K562 (cell line): ENCODE data around the gene SORCS1. TPM values are rescaled to one million over a fixed set of nuclear protein-coding genes. Genes with fewer than 3 reads are reported as not detected.
A peak's percentile ranks its signal among the peaks of the same experiment; 100 is the strongest.

Experiments
- BACH1 ChIP-seq: fragments of 200-800 bp; sonication (Bioruptor generic); IDR thresholded peaks from 2 replicates; pipeline ENCODE4 v1.6.1; 2016; ENCODE audit warnings: missing genetic modification characterization, missing compliant biosample characterization
- BDP1 ChIP-seq: IDR thresholded peaks from 3 replicates; pipeline ENCODE4 v1.6.1; 2011; ENCODE audit not compliant: insufficient read length, insufficient read depth
- C11orf30 ChIP-seq: fragments of 450-650 bp; IDR thresholded peaks from 2 replicates; pipeline ENCODE4 v1.6.1; 2016; ENCODE audit warnings: low read depth, mild to moderate bottlenecking
- CREBBP ChIP-seq: IDR thresholded peaks from one replicate; pipeline ENCODE4 v1.6.1; 2012; ENCODE audit warnings: low read depth, mild to moderate bottlenecking, control low read depth, inconsistent platforms, low read length
- CXXC5 ChIP-seq: fragments of 250-450 bp; sonication (Bioruptor Pico); IDR thresholded peaks from 2 replicates; pipeline ENCODE4 v1.8.0; 2022; ENCODE audit warnings: inconsistent platforms, mild to moderate bottlenecking, moderate library complexity
- DPF2 ChIP-seq: fragments of 450-650 bp; IDR thresholded peaks from 2 replicates; pipeline ENCODE4 v1.6.1; 2016
- ELF1 ChIP-seq: fragments of 200-800 bp; sonication (Bioruptor generic); IDR thresholded peaks from 2 replicates; pipeline ENCODE4 v1.6.1; 2016; ENCODE audit warnings: missing genetic modification characterization, missing compliant biosample characterization
- ELF4 ChIP-seq: fragments of 450-650 bp; formaldehyde crosslinking; IDR thresholded peaks from 2 replicates; pipeline ENCODE4 v1.4.0; 2022; ENCODE audit warnings: missing genetic modification characterization
- FOXM1 ChIP-seq, 2 experiments: fragments of 450-650 bp in 1 of 2; sonication (generic) in 1 of 2; formaldehyde crosslinking in 1 of 2; IDR thresholded peaks; 2 replicates each; pipeline versions ENCODE4 v1.6.1 to v1.9.0; 2017 to 2022; ENCODE audit warnings: low read depth in 2 of 2, mild to moderate bottlenecking in 2 of 2, missing genetic modification reagents in 1 of 2, moderate library complexity in 1 of 2
- LCOR ChIP-seq: sonication (generic); formaldehyde crosslinking; IDR thresholded peaks from 2 replicates; pipeline ENCODE4 v1.8.0; 2022; ENCODE audit warnings: mild to moderate bottlenecking, missing genetic modification reagents
- MEIS2 ChIP-seq: fragments of 450-650 bp; IDR thresholded peaks from 2 replicates; pipeline ENCODE4 v1.6.1; 2014; ENCODE audit warnings: mild to moderate bottlenecking; ENCODE audit not compliant: partially characterized antibody
- MYNN ChIP-seq, 2 experiments: sonication (generic); formaldehyde crosslinking in 1 of 2; IDR thresholded peaks; 2 replicates each; pipeline versions ENCODE4 v1.5.0 to v1.6.1; 2016 to 2020; ENCODE audit warnings: antibody characterized with exemption in 1 of 2, missing genetic modification reagents in 1 of 2
- NFRKB ChIP-seq: fragments of 450-650 bp; IDR thresholded peaks from 2 replicates; pipeline ENCODE4 v1.6.1; 2016; ENCODE audit warnings: low read depth
- PHB2 ChIP-seq: fragments of 450-650 bp; IDR thresholded peaks from 2 replicates; pipeline ENCODE4 v1.6.1; 2017; ENCODE audit warnings: low read depth
- SIN3A ChIP-seq, 2 experiments: fragments of 150-350 bp in 1 of 2; IDR thresholded peaks; 2 replicates each; pipeline ENCODE4 v1.6.1; 2011 to 2016; ENCODE audit warnings: borderline replicate concordance in 2 of 2, low read depth in 2 of 2, low read length in 2 of 2, mild to moderate bottlenecking in 2 of 2, moderate library complexity in 2 of 2; ENCODE audit not compliant: control insufficient read depth in 1 of 2
- TAF1 ChIP-seq: IDR thresholded peaks from 2 replicates; pipeline ENCODE4 v1.6.1; 2011; ENCODE audit warnings: mild to moderate bottlenecking, low read length, moderate library complexity; ENCODE audit not compliant: insufficient read depth, control insufficient read depth, severe bottlenecking; ENCODE audit errors: extremely low read depth
- TCF7 ChIP-seq: sonication (generic); IDR thresholded peaks from 2 replicates; pipeline ENCODE4 v1.6.1; 2016; ENCODE audit warnings: antibody characterized with exemption, borderline replicate concordance
- ZNF212 ChIP-seq: fragments of 450-650 bp; formaldehyde crosslinking; IDR thresholded peaks from 2 replicates; pipeline ENCODE4 v1.4.0; 2020; ENCODE audit warnings: mild to moderate bottlenecking
- ZNF224 ChIP-seq: sonication (generic); formaldehyde crosslinking; IDR thresholded peaks from 2 replicates; pipeline ENCODE4 v1.8.0; 2022; ENCODE audit warnings: mild to moderate bottlenecking, missing genetic modification reagents
- ZNF23 ChIP-seq: fragments of 250-450 bp; sonication (Bioruptor Pico); IDR thresholded peaks from 2 replicates; pipeline ENCODE4 v1.4.0; 2020; ENCODE audit warnings: mild to moderate bottlenecking
- ZNF696 ChIP-seq: fragments of 250-450 bp; sonication (Bioruptor Pico); conservative IDR thresholded peaks from 2 replicates; pipeline ENCODE4 v1.4.0; 2020; ENCODE audit warnings: mild to moderate bottlenecking, moderate library complexity
- ZSCAN32 ChIP-seq: fragments of 450-650 bp; formaldehyde crosslinking; IDR thresholded peaks from 2 replicates; pipeline ENCODE4 v1.4.0; 2020; ENCODE audit warnings: mild to moderate bottlenecking, moderate library complexity
- polyA plus RNA-seq, 8 experiments: library from polyadenylated mRNA; depleted of rRNA in 4 of 8; stranded (reverse) in 5 of 8; unstranded in 3 of 8; fragments of >200 nt; fragmentation: Nextera tagmentation in 2 of 8; fragmentation: Illumina TruSeq in 1 of 8; extraction: Ambion mirVana in 2 of 8; extraction: Trizol in 1 of 8; gene quantifications; 2 replicates each; pipeline versions ENCODE4 v1.2.1 to v1.2.3, GENCODE V29; 2011 to 2014; ENCODE audit warnings: inconsistent platforms in 1 of 8, missing spikeins in 1 of 8
- total RNA-seq, 7 experiments: library from RNA; depleted of rRNA in 6 of 7; stranded (reverse); fragments of >200 nt in 6 of 7; fragmentation: Illumina TruSeq in 2 of 7; extraction: Trizol in 2 of 7; gene quantifications; 2 replicates each; pipeline versions ENCODE4 v1.2.1 to v1.2.3, GENCODE V29; 2011 to 2021; ENCODE audit warnings: low replicate concordance in 1 of 7
- TF ChIP-seq, protein P1 (sequence below): fragments of 250-450 bp; sonication (Bioruptor Pico); IDR thresholded peaks from 2 replicates; pipeline ENCODE4 v1.4.0; 2020
- TF ChIP-seq, protein P2 (sequence below), 2 experiments: fragments of 450-650 bp; IDR thresholded peaks; 2 replicates each; pipeline ENCODE4 v1.6.1; 2016
- TF ChIP-seq, protein P3 (sequence below), 3 experiments: IDR thresholded peaks in 2 of 3; conservative IDR thresholded peaks in 1 of 3; 2 replicates each; pipeline ENCODE4 v1.5.1; 2011 to 2012; ENCODE audit warnings: low read length in 3 of 3, mild to moderate bottlenecking in 3 of 3, control low read depth in 2 of 3, improper control_type of control experiment in 1 of 3, inconsistent platforms in 1 of 3, low read depth in 1 of 3, mixed read lengths in 1 of 3, moderate library complexity in 1 of 3; ENCODE audit not compliant: insufficient read depth in 2 of 3

SORCS1 gene
- total and polyA plus RNA-seq, 9 of the 15 experiments (the other 6 are each of a cell fraction or from before 2014, with no cell fraction given) = 1.5 to 3.9 (median 2.7) TPM

DNA sequence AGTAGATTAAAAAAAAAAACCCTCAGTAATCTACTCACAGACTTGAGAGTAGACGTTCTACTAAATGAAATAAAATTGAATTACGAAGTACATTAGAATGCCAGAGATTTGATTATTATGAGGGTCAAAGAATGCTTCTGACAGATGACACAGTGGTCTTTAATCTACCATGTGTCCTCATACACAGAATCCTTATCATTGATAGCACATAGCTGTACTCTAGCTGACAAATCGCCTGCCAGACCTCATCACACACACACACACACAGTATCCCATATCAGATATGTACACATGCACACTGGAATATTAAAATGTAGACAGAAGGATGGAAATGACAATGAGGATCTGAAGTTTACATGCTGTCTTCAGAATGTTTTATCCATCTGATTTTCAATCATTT, 104.6 kb downstream of the SORCS1 start (continued):
- TF ChIP-seq CXXC5 (CRISPR knock-in tag) = no peak
- no peak for TF ChIP-seq ELF4 (CRISPR knock-in tag)
- TF ChIP-seq ELF1 (tag) = no peak
- TF ChIP-seq PHB2 = no peak
- TF ChIP-seq ZSCAN32 (CRISPR knock-in tag) = no peak
- TF ChIP-seq LCOR (CRISPR knock-in tag) = no peak
- TF ChIP-seq SIN3A (IDR thresholded peaks at IDR 0.05; ENCODE audit: borderline replicate concordance in 2 of 2, control insufficient read depth in 1 of 2, low read depth in 2 of 2, low read length in 2 of 2) = no peak
- peak; percentile 58 for TF ChIP-seq DPF2
- no peak for TF ChIP-seq TCF7
- TF ChIP-seq TAF1 = no peak
- peak; percentile 52; the same call in 1 of the 2 replicates for TF ChIP-seq FOXM1 (IDR thresholded peaks at IDR 0.05; ENCODE audit: low read depth)
- TF ChIP-seq FOXM1 (CRISPR knock-in tag; IDR thresholded peaks at IDR 0.05; ENCODE audit: low read depth) = no peak
- no peak for TF ChIP-seq BACH1 (tag)
- TF ChIP-seq ZNF212 (CRISPR knock-in tag) = no peak
- no peak for TF ChIP-seq ZNF23 (CRISPR knock-in tag)
- TF ChIP-seq CREBBP = no peak
- no peak for TF ChIP-seq ZNF224
- no peak for TF ChIP-seq C11orf30
- TF ChIP-seq, protein P1, sequence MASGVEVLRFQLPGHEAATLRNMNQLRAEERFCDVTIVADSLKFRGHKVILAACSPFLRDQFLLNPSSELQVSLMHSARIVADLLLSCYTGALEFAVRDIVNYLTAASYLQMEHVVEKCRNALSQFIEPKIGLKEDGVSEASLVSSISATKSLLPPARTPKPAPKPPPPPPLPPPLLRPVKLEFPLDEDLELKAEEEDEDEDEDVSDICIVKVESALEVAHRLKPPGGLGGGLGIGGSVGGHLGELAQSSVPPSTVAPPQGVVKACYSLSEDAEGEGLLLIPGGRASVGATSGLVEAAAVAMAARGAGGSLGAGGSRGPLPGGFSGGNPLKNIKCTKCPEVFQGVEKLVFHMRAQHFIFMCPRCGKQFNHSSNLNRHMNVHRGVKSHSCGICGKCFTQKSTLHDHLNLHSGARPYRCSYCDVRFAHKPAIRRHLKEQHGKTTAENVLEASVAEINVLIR (CRISPR knock-in tag) = no peak
- no peak for TF ChIP-seq ZNF696 (CRISPR knock-in tag)
- no peak for TF ChIP-seq MYNN (IDR thresholded peaks at IDR 0.05)
- TF ChIP-seq MYNN (CRISPR knock-in tag; IDR thresholded peaks at IDR 0.05) = no peak
- peak; percentile 86 for TF ChIP-seq MEIS2
- TF ChIP-seq NFRKB = no peak
- TF ChIP-seq, protein P2, sequence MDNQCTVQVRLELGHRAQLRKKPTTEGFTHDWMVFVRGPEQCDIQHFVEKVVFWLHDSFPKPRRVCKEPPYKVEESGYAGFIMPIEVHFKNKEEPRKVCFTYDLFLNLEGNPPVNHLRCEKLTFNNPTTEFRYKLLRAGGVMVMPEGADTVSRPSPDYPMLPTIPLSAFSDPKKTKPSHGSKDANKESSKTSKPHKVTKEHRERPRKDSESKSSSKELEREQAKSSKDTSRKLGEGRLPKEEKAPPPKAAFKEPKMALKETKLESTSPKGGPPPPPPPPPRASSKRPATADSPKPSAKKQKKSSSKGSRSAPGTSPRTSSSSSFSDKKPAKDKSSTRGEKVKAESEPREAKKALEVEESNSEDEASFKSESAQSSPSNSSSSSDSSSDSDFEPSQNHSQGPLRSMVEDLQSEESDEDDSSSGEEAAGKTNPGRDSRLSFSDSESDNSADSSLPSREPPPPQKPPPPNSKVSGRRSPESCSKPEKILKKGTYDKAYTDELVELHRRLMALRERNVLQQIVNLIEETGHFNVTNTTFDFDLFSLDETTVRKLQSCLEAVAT (IDR thresholded peaks at IDR 0.05) = no peak
- no peak for TF ChIP-seq BDP1
- TF ChIP-seq, protein P3, sequence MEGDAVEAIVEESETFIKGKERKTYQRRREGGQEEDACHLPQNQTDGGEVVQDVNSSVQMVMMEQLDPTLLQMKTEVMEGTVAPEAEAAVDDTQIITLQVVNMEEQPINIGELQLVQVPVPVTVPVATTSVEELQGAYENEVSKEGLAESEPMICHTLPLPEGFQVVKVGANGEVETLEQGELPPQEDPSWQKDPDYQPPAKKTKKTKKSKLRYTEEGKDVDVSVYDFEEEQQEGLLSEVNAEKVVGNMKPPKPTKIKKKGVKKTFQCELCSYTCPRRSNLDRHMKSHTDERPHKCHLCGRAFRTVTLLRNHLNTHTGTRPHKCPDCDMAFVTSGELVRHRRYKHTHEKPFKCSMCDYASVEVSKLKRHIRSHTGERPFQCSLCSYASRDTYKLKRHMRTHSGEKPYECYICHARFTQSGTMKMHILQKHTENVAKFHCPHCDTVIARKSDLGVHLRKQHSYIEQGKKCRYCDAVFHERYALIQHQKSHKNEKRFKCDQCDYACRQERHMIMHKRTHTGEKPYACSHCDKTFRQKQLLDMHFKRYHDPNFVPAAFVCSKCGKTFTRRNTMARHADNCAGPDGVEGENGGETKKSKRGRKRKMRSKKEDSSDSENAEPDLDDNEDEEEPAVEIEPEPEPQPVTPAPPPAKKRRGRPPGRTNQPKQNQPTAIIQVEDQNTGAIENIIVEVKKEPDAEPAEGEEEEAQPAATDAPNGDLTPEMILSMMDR (IDR thresholded peaks at IDR 0.05 in 2 of 3, conservative IDR thresholded peaks at IDR 0.05 in 1 of 3; ENCODE audit: insufficient read depth in 2 of 3, low read depth in 1 of 3, low read length in 3 of 3) = no peak
